ENCODE results near the gene AP3B2.

- no peak for TF ChIP-seq POLR2A (IDR thresholded peaks at IDR 0.05)
- TF ChIP-seq POLR2AphosphoS5 (IDR thresholded peaks at IDR 0.05): no peak
- TF ChIP-seq CTCF (IDR thresholded peaks at IDR 0.05): no peak
These were observed 41.1 kb upstream of the AP3B2 start for GRCh38 chr15:82750831-82751180.

Measured in breast epithelium (tissue), 3 donors.